Measurements from ENCODE around the gene RAPGEF6.

DNA sequence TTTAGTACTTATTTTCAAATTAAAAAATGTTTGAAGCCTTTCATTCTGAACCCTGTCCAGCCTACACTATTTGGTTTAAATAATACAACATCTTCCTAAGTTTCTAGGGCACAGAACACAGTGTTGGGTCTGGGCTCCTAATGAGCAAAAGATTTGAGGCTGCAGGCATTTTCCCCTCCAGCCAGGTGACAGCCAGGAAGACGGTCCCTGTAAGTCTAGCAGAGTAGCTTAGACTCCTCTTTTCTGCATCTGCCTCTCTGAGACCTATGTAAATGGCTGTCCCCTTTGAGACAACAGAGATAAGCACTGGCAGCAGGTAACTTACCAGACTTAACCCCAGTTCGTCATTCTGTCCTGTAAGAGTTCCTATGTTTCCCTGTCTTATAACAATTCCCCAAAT, 229.4 kb downstream of the RAPGEF6 start:
- TF ChIP-seq, protein P1, sequence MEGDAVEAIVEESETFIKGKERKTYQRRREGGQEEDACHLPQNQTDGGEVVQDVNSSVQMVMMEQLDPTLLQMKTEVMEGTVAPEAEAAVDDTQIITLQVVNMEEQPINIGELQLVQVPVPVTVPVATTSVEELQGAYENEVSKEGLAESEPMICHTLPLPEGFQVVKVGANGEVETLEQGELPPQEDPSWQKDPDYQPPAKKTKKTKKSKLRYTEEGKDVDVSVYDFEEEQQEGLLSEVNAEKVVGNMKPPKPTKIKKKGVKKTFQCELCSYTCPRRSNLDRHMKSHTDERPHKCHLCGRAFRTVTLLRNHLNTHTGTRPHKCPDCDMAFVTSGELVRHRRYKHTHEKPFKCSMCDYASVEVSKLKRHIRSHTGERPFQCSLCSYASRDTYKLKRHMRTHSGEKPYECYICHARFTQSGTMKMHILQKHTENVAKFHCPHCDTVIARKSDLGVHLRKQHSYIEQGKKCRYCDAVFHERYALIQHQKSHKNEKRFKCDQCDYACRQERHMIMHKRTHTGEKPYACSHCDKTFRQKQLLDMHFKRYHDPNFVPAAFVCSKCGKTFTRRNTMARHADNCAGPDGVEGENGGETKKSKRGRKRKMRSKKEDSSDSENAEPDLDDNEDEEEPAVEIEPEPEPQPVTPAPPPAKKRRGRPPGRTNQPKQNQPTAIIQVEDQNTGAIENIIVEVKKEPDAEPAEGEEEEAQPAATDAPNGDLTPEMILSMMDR (IDR thresholded peaks at IDR 0.05), result no peak
- no peak for TF ChIP-seq POLR2AphosphoS5 (IDR thresholded peaks at IDR 0.05)
